CD14-positive monocyte (primary cell): ENCODE results near the gene CRADD. TPM values are rescaled to one million over a fixed set of nuclear protein-coding genes. Genes with fewer than 3 reads are reported as not detected.
A peak's percentile ranks its signal among the peaks of the same experiment; 100 is the strongest.

Experiments used
- DNase-seq, 3 donors: peaks; one replicate each; pipeline ENCODE4 v3.0.0-alpha.2; 2011 to 2022
- H2AFZ ChIP-seq: 2 replicates; pipeline ENCODE4 v1.6.0; 2012; ENCODE audit warnings: mild to moderate bottlenecking, low read depth, low read length, inconsistent platforms; ENCODE audit not compliant: insufficient read depth, poor library complexity, severe bottlenecking
- H3K27ac ChIP-seq, 2 donors: 1 replicate in 1 of 2; 2 replicates in 1 of 2; pipeline ENCODE4 v1.5.1; 2012 to 2013; ENCODE audit warnings: low read length in 2 of 2, control low read depth in 1 of 2, inconsistent platforms in 1 of 2, low read depth in 1 of 2, mild to moderate bottlenecking in 1 of 2
- H3K27me3 ChIP-seq, 2 donors: one replicate each; pipeline versions ENCODE4 v1.6.0 to v1.6.1; 2011 to 2013; ENCODE audit warnings: low read length in 2 of 2; ENCODE audit not compliant: control insufficient read depth in 2 of 2, insufficient read depth in 2 of 2
- H3K36me3 ChIP-seq, 2 donors: replicated peaks in 1 of 2; 1 replicate in 1 of 2; 2 replicates in 1 of 2; pipeline versions ENCODE4 v1.5.1 to v1.6.1; 2012 to 2013; ENCODE audit warnings: low read length in 2 of 2, control low read depth in 1 of 2, inconsistent platforms in 1 of 2, mild to moderate bottlenecking in 1 of 2; ENCODE audit not compliant: insufficient read depth in 2 of 2, control insufficient read depth in 1 of 2
- H3K4me1 ChIP-seq, 2 donors: 1 replicate in 1 of 2; 2 replicates in 1 of 2; pipeline versions ENCODE4 v1.5.1 to v1.6.1; 2012 to 2013; ENCODE audit warnings: low read length in 2 of 2, control low read depth in 1 of 2, inconsistent platforms in 1 of 2, mild to moderate bottlenecking in 1 of 2, moderate library complexity in 1 of 2; ENCODE audit not compliant: insufficient read depth in 2 of 2, control insufficient read depth in 1 of 2
- H3K4me2 ChIP-seq: replicated peaks from 2 replicates; pipeline ENCODE3; 2012; ENCODE audit warnings: low read length, moderate library complexity, mild to moderate bottlenecking; ENCODE audit not compliant: poor library complexity, severe bottlenecking; ENCODE audit errors: extremely low read depth
- H3K4me3 ChIP-seq, 3 experiments: fragments of 200-600 bp in 1 of 3; sonication (generic) in 1 of 3; replicated peaks in 1 of 3; 1 replicate in 2 of 3; 2 replicates in 1 of 3; pipeline ENCODE4 v1.5.1; 2011 to 2013; ENCODE audit warnings: low read length in 3 of 3, mild to moderate bottlenecking in 3 of 3, control low read depth in 2 of 3, low read depth in 2 of 3, inconsistent platforms in 1 of 3, moderate library complexity in 1 of 3
- H3K79me2 ChIP-seq: 2 replicates; pipeline ENCODE4 v1.6.0; 2012; ENCODE audit warnings: mild to moderate bottlenecking, control low read depth, inconsistent platforms, low read length, moderate library complexity; ENCODE audit not compliant: insufficient read depth
- H3K9ac ChIP-seq: 2 replicates; pipeline ENCODE4 v1.6.0; 2017; ENCODE audit warnings: low read length, mild to moderate bottlenecking; ENCODE audit not compliant: insufficient read depth, poor library complexity, severe bottlenecking
- H3K9me3 ChIP-seq, 2 donors: replicated peaks in 1 of 2; 1 replicate in 1 of 2; 2 replicates in 1 of 2; pipeline versions ENCODE4 v1.5.1 to v1.6.1; 2012 to 2013; ENCODE audit warnings: low read length in 2 of 2, control low read depth in 1 of 2; ENCODE audit not compliant: control insufficient read depth in 1 of 2, insufficient read depth in 1 of 2
- H4K20me1 ChIP-seq: 2 replicates; pipeline ENCODE4 v1.6.0; 2012; ENCODE audit warnings: mild to moderate bottlenecking, low read length, control low read depth, moderate library complexity; ENCODE audit not compliant: insufficient read depth
- H3K27ac Mint-ChIP-seq, 7 donors: one replicate each; pipeline ENCODE4 v1.8.0; 2020; ENCODE audit warnings: mild to moderate bottlenecking in 7 of 7, mixed read lengths in 7 of 7, moderate library complexity in 6 of 7, inconsistent platforms in 2 of 7
- H3K27me3 Mint-ChIP-seq, 3 donors: one replicate each; pipeline ENCODE4 v1.8.0; 2021 to 2022; ENCODE audit warnings: low read depth in 3 of 3, mild to moderate bottlenecking in 3 of 3, mixed read lengths in 3 of 3, moderate library complexity in 3 of 3, inconsistent platforms in 1 of 3
- H3K36me3 Mint-ChIP-seq, 2 donors: one replicate each; pipeline ENCODE4 v1.8.0; 2020; ENCODE audit warnings: mixed read lengths in 2 of 2, inconsistent platforms in 1 of 2, mild to moderate bottlenecking in 1 of 2
- H3K4me1 Mint-ChIP-seq: one replicate; pipeline ENCODE4 v1.8.0; 2020; ENCODE audit warnings: mild to moderate bottlenecking, mixed read lengths
- H3K4me3 Mint-ChIP-seq, 2 donors: one replicate each; pipeline ENCODE4 v1.8.0; 2020; ENCODE audit warnings: mild to moderate bottlenecking in 2 of 2, mixed read lengths in 2 of 2, moderate library complexity in 1 of 2
- H3K9me3 Mint-ChIP-seq, 7 donors: one replicate each; pipeline ENCODE4 v1.8.0; 2020 to 2022; ENCODE audit warnings: mixed read lengths in 7 of 7, mild to moderate bottlenecking in 6 of 7, moderate library complexity in 6 of 7, inconsistent platforms in 2 of 7
- CTCF ChIP-seq: fragments of 200-600 bp; IDR thresholded peaks from one replicate; pipeline ENCODE4 v1.8.0; 2022; ENCODE audit warnings: antibody characterized with exemption, mild to moderate bottlenecking
- WGBS: methylation state at CpG from one replicate; pipeline ENCODE4 v1.1.5; 2013; ENCODE audit warnings: missing lambda C conversion rate; ENCODE audit not compliant: insufficient coverage; 5-methylcytosine and 5-hydroxymethylcytosine counted together
- intact Hi-C, 2 donors: fragments of 100-400 bp; cut with micrococcal nuclease; formaldehyde crosslinking; loops; one replicate each; pipeline versions ENCODE4 v1.15.0 to v1.15.1; 2023
- polyA plus RNA-seq, 3 donors: library from polyadenylated mRNA; depleted of rRNA in 1 of 3; unstranded in 2 of 3; stranded (reverse) in 1 of 3; fragments of 300-500 nt in 2 of 3; fragments of >200 nt in 1 of 3; fragmentation: Illumina TruSeq in 2 of 3; gene quantifications; 1 replicate in 2 of 3; 2 replicates in 1 of 3; pipeline ENCODE4 v1.2.3, GENCODE V29; 2012 to 2021

Gene CRADD
- polyA plus RNA-seq, 3 donors: 5.6 to 12.2 (median 11.2) TPM

- Histone ChIP-seq H3K36me3 (no peaks in the 10 kb centered on the region), H3K9me3 (no peaks in the 10 kb centered on the region), H3K4me2 (peak overlapping the region; percentile 13), H3K4me3 (peak overlapping the region in 1 of 3 experiments; percentile 18), H3K4me1 (peaks cover 34 to 40% of the 10 kb centered on the region in 2 donors), H3K27ac (peak overlapping the region in 1 of 2 donors; percentile 39), H2AFZ (no peak overlapping the region), H3K27me3 (no peaks in the 10 kb centered on the region), H4K20me1 (no peaks in the 10 kb centered on the region), H3K79me2 (no peaks in the 10 kb centered on the region), H3K9ac (no peak overlapping the region)
- Mint-ChIP-seq H3K36me3 (peaks cover 3 to 4% of the 10 kb centered on the region in 2 donors), H3K27ac (peak overlapping the region; percentile 41 to 94 (median 85)), H3K9me3 (peaks cover 0 to 10% (median 4%) of the 10 kb centered on the region in 7 donors), H3K27me3 (peaks cover 0 to 10% (median 0%) of the 10 kb centered on the region in 3 donors), H3K4me1 (peaks cover 44% of the 10 kb centered on the region), H3K4me3 (peak overlapping the region in 1 of 2 donors; percentile 14)
- intact Hi-C loops: no loop called here
- DNase-seq: peak; percentile 42 to 57 (median 47)
- 56% methylated on average over 2 of the region's 3 CpGs for WGBS
- TF ChIP-seq CTCF: no peak
These were observed 100.1 kb downstream of the CRADD start for GRCh38 chr12:93777254-93777653.

- no peak overlapping the region for H3K4me3 ChIP-seq
- no peaks in the 10 kb centered on the region for H3K9me3 ChIP-seq
- Mint-ChIP-seq H3K4me1 (peaks cover 33% of the 10 kb centered on the region), H3K27ac (peak overlapping the region in 2 of 7 donors; percentile 74 to 94), H3K36me3 (peaks cover 3 to 4% of the 10 kb centered on the region in 2 donors), H3K27me3 (peaks cover 0 to 10% (median 0%) of the 10 kb centered on the region in 3 donors), H3K4me3 (no peak overlapping the region), H3K9me3 (peaks cover 0 to 9% (median 3%) of the 10 kb centered on the region in 7 donors)
- no peaks in the 10 kb centered on the region for H3K36me3 ChIP-seq
- DNase-seq: no peak
- H4K20me1 ChIP-seq: no peaks in the 10 kb centered on the region
- intact Hi-C loops: no loop called here
- H3K4me2 ChIP-seq: no peak overlapping the region
- no peaks in the 10 kb centered on the region for H3K27me3 ChIP-seq
- peaks cover 24 to 30% of the 10 kb centered on the region in 2 donors for H3K4me1 ChIP-seq
- no peak overlapping the region for H3K27ac ChIP-seq
- H3K9ac ChIP-seq: no peak overlapping the region
- TF ChIP-seq CTCF: no peak
- no peak overlapping the region for H2AFZ ChIP-seq
- H3K79me2 ChIP-seq: no peaks in the 10 kb centered on the region
- 83% methylated on average over 2 of the region's 5 CpGs for WGBS
These were observed 101.1 kb downstream of the CRADD start for GRCh38 chr12:93778306-93778705.
